C4-2B (cell line): ENCODE results near the gene TRERF1.

ENCODE experiments used
- CTCF ChIP-seq: fragments of 450-650 bp; conservative IDR thresholded peaks from 2 replicates; pipeline ENCODE4 v1.5.1; 2017; ENCODE audit warnings: mild to moderate bottlenecking
- ZFX ChIP-seq: fragments of 450-650 bp; IDR thresholded peaks from 2 replicates; pipeline ENCODE4 v1.6.1; 2017

- TF ChIP-seq CTCF (no peak), ZFX (no peak)
These were observed 36.4 kb upstream of the TRERF1 start for GRCh38 chr6:42488129-42488528.
